ENCODE results near the gene TMEM201. TPM values are rescaled to one million over a fixed set of nuclear protein-coding genes. Genes with fewer than 3 reads are reported as not detected.
A peak's percentile ranks its signal among the peaks of the same experiment; 100 is the strongest.

The TMEM201 gene
- total RNA-seq, 2 donors from 2014 or later = 24.1 TPM

- WGBS, 2 experiments (ENCODE audit: insufficient coverage in 1 of 2, insufficient read length in 1 of 2) = 92 to 94% methylated on average over 12 to 17 of the region's 17 CpGs
- peaks cover 13% of the 10 kb centered on the region for H3K36me3 Mint-ChIP-seq (ENCODE audit: low read depth)
- no peaks in the 10 kb centered on the region for H3K27me3 Mint-ChIP-seq (ENCODE audit: insufficient read depth)
- no peak overlapping the region for H3K27ac Mint-ChIP-seq
- Histone ChIP-seq H3K4me3 (ENCODE audit: low read length) (no peak overlapping the region), H3K36me3 (ENCODE audit: control insufficient read depth, insufficient read depth, low read length) (peaks cover 6% of the 10 kb centered on the region), H3K27me3 (ENCODE audit: control insufficient read depth, insufficient read depth, low read length, poor library complexity, severe bottlenecking) (no peaks in the 10 kb centered on the region), H3K9ac (ENCODE audit: extremely low read depth, low read length, poor library complexity, severe bottlenecking) (no peak overlapping the region), H3K4me1 (ENCODE audit: control insufficient read depth, insufficient read depth, low read length) (no peaks in the 10 kb centered on the region), H3K9me3 (ENCODE audit: control insufficient read depth, low read length) (no peaks in the 10 kb centered on the region), H3K27ac (ENCODE audit: low read depth, low read length) (no peak overlapping the region)
- H3K4me1 Mint-ChIP-seq = no peaks in the 10 kb centered on the region
- no peak overlapping the region for H3K4me3 Mint-ChIP-seq
- no peaks in the 10 kb centered on the region for H3K9me3 Mint-ChIP-seq
- no peak for DNase-seq
- TF ChIP-seq, protein P1, sequence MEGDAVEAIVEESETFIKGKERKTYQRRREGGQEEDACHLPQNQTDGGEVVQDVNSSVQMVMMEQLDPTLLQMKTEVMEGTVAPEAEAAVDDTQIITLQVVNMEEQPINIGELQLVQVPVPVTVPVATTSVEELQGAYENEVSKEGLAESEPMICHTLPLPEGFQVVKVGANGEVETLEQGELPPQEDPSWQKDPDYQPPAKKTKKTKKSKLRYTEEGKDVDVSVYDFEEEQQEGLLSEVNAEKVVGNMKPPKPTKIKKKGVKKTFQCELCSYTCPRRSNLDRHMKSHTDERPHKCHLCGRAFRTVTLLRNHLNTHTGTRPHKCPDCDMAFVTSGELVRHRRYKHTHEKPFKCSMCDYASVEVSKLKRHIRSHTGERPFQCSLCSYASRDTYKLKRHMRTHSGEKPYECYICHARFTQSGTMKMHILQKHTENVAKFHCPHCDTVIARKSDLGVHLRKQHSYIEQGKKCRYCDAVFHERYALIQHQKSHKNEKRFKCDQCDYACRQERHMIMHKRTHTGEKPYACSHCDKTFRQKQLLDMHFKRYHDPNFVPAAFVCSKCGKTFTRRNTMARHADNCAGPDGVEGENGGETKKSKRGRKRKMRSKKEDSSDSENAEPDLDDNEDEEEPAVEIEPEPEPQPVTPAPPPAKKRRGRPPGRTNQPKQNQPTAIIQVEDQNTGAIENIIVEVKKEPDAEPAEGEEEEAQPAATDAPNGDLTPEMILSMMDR (conservative IDR thresholded peaks at IDR 0.05) = no peak
Measured at GRCh38 chr1:9613625-9614299, 25.1 kb downstream of the TMEM201 start.

DNA sequence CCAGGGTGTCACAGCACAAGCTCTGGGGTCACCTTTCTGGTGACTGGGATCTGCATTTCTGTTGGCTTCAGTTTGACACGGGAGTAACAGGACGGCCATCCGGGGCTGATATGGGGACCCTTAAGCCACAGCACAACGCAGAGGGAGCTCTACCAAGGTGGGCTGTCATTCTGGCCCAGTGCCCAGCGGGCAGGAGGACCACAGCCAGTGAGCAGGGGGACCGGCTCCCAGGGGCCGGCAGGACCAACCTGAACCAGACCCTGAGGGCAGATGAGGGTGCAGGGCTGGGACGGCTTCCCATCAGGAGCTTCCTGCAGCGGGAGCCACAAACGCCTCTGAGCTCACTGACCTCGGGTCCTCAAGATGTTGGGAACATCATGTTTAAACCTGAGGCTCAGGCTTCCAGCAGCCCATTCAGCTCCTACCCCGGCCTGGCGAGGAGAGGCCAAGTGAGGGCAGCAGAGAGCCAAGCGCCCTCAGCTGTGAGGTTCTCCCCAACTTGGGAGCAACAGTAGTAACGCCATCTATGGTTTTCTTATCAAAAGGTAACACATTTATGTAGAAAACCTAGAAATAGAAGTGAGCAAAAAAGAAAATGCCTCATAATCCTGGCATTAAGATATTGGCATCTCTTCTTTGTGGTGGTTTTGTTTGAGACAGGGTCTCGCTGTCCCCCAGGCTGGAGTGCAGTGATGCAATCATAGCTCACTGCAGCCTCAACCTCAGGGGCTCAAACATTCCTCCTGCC lies 26.8 kb downstream of the TMEM201 start:
- WGBS, 2 experiments (ENCODE audit: insufficient coverage in 1 of 2, insufficient read length in 1 of 2) = 68 to 70% methylated on average over 15 to 16 of the region's 16 CpGs
- peak; percentile 92 for DNase-seq
- Mint-ChIP-seq H3K27me3 (ENCODE audit: insufficient read depth) (peaks cover 3% of the 10 kb centered on the region), H3K9me3 (no peaks in the 10 kb centered on the region), H3K27ac (no peak overlapping the region), H3K36me3 (ENCODE audit: low read depth) (peaks cover 8% of the 10 kb centered on the region), H3K4me1 (no peaks in the 10 kb centered on the region), H3K4me3 (no peak overlapping the region)
- H3K4me1 ChIP-seq (ENCODE audit: control insufficient read depth, insufficient read depth, low read length) = no peaks in the 10 kb centered on the region
- H3K9me3 ChIP-seq (ENCODE audit: control insufficient read depth, low read length) = no peaks in the 10 kb centered on the region
- TF ChIP-seq, protein P1 (conservative IDR thresholded peaks at IDR 0.05) = peak; percentile 88
- no peak overlapping the region for H3K4me3 ChIP-seq (ENCODE audit: low read length)
- peaks cover 6% of the 10 kb centered on the region for H3K36me3 ChIP-seq (ENCODE audit: control insufficient read depth, insufficient read depth, low read length)
- H3K27me3 ChIP-seq (ENCODE audit: control insufficient read depth, insufficient read depth, low read length, poor library complexity, severe bottlenecking) = no peaks in the 10 kb centered on the region
- H3K9ac ChIP-seq (ENCODE audit: extremely low read depth, low read length, poor library complexity, severe bottlenecking) = no peak overlapping the region
- H3K27ac ChIP-seq (ENCODE audit: low read depth, low read length) = no peak overlapping the region

GRCh38 chr1:9618909-9619679 lies 30.4 kb downstream of the TMEM201 start:
- no peak overlapping the region for H3K27ac Mint-ChIP-seq
- TF ChIP-seq, protein P1 (conservative IDR thresholded peaks at IDR 0.05) = no peak
- no peak for DNase-seq
- no peaks in the 10 kb centered on the region for H3K36me3 ChIP-seq (ENCODE audit: control insufficient read depth, insufficient read depth, low read length)
- H3K4me3 ChIP-seq (ENCODE audit: low read length) = no peak overlapping the region
- no peak overlapping the region for H3K4me3 Mint-ChIP-seq
- H3K9ac ChIP-seq (ENCODE audit: extremely low read depth, low read length, poor library complexity, severe bottlenecking) = no peak overlapping the region
- no peaks in the 10 kb centered on the region for H3K4me1 Mint-ChIP-seq
- H3K27me3 Mint-ChIP-seq (ENCODE audit: insufficient read depth) = peaks cover 3% of the 10 kb centered on the region
- H3K27ac ChIP-seq (ENCODE audit: low read depth, low read length) = no peak overlapping the region
- no peaks in the 10 kb centered on the region for H3K9me3 Mint-ChIP-seq
- H3K9me3 ChIP-seq (ENCODE audit: control insufficient read depth, low read length) = no peaks in the 10 kb centered on the region
- no peaks in the 10 kb centered on the region for H3K4me1 ChIP-seq (ENCODE audit: control insufficient read depth, insufficient read depth, low read length)
- no peaks in the 10 kb centered on the region for H3K36me3 Mint-ChIP-seq (ENCODE audit: low read depth)
- no peaks in the 10 kb centered on the region for H3K27me3 ChIP-seq (ENCODE audit: control insufficient read depth, insufficient read depth, low read length, poor library complexity, severe bottlenecking)
- WGBS, 2 experiments (ENCODE audit: insufficient coverage in 1 of 2, insufficient read length in 1 of 2) = 88 to 94% methylated on average over 13 to 18 of the region's 18 CpGs
